Stimulated activated CD8-positive, alpha-beta memory T cell treated with anti-CD3 and anti-CD28 coated beads, Interleukin-7, amount 100 ng/mL, for 1 hour (primary cell): ENCODE results near the gene PROSER2.

Experiments
- DNase-seq, 2 donors: peaks; one replicate each; pipeline ENCODE4 v3.0.0-alpha.2; 2020; ENCODE audit warnings: low read depth in 2 of 2

The PROSER2 gene

DNA sequence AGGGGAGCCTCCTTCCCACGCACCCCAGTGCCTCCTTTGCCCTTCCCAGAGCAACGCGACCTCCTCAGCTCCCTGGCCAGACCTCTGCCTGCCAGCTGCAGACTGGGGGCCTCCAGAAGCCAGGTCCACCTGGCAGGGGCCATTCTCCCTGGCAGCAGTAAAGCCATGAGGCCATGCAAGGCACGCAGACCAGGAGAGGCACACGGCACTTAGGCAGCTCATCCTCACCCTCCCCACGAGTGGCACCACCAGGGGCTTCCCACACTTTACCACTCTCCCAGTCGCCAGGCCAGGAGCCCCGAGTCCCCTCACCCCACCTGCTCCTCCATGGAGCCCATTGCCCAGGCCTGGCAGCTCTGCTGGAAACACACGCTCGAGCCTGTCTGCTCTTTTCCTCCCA lies 85.4 kb downstream of the PROSER2 start:
- no peak for DNase-seq

DNA sequence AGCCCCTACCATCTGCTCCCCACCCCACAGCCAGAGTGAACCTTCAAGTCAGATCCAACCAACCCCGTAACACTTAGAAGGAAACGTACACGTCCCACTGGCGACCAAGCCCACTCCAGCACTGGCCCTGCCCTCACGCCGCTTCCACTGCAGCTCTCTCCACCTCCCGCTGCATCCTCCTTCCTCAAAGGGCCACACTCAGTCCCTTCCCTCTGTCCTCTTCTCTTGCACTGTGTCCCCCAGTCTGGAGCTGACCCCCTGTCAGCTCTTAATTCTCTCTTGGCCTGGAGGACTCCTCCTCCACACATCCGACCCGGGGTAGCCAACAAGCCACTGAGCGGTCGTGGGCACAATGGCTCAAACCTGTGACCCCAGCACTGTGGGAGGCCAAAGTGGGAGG lies 85.8 kb downstream of the PROSER2 start:
- DNase-seq, result no peak

DNA sequence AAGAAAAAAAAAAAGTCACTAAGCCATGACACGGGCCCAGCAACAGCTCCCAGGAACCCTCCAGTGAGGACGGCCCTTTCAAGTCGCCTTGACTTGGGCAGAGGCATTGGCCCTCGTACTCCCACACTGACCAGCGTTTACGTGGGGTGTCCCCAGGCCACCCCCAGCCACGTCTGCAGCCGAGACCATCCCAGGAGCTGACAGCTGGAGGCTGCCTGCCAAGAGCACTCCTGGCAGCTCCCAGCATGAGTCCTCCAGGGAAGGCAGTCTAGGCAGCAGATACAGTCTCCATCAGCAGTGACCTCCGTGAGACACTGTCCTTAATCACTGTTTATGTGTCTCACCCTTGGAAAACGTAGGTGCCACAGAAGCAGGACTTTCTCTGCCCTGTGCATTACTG lies 86.5 kb downstream of the PROSER2 start:
- no peak for DNase-seq

DNA sequence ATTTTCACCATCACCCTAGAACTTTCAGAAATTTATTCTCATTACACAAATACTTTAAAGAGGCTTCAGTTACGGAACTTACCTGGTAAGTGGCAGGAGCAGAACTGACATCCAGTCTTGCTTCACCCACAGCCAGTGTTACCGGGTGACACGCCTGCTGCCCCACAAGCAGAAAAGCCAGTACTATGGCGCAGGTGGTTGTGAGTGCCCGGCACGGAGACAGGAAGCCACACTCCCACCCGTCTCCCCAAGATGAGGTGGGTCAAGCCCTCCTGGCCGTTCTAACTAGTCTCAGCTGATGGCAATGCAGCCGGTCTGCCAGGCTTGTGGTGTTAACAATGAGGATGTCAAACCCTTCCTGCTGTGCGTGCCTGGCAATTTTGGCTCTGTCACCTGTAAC lies 86.9 kb downstream of the PROSER2 start:
- DNase-seq, result no peak

DNA sequence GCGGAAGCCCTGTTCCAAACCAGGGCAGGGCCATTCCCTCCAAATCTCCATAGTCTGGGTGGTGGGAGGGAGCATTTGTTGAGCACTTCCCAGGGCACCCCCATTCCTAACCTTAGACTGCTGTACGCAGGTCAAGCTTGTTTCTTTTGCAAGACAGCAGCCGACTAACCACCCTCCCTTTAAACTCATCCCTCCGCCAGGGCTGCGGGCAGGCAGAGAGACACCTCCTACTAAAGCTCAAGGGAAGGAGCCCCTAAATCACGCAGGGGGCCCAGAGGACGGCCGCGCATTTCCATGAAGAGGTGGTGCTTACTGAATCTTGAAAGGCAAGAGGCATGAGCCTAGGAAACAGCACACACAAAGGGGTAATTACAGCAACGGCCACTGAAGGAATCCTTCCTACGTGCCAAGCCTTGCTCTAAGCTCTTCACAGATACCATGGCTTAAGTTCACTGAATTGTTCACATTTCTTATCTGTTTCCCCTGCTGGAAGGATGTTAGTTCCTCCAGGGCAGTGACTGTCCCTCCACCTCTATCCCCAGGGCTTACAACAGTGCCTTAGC lies 90.0 kb downstream of the PROSER2 start:
- no peak for DNase-seq

DNA sequence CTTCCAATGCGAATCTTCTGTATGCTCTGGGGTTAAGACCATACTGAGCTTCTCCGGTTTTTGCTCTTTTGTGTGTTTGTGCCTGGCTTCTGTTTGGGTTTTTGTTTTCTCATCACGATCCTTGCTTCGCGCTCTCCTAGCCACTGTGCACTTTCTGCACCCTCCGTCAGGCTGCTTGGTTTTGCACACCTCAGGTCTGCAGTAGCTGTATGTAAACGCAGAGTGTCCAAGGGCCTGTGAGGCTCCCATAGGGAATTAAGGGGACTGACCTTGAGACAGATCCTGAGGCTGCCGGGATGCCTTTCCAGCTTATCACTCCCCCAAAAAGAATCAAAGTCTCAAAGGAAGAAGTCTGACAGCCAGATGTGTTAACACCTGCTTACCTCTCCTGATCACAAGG lies 95.2 kb downstream of the PROSER2 start:
- no peak for DNase-seq

DNA sequence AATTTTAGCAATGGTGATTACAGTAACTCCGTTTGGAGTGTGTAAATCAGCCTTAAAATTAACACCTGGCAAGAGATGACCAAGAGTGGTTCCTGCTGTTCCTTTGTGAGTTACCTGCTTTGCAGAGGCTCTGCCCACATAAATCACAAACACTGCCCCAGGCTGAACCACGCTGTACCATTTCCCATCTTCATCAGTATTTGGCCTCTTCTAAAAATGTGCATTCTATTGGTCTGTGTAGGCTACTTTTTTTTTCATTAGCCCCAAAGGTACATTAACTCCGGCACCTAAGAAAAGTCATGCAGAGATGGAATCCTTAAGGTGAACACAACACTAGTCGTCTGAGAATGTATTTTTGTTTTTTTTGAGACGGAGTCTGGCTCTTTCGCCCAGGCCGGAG lies 96.1 kb downstream of the PROSER2 start:
- no peak for DNase-seq
